ENCODE results near the gene GRID2. TPM values are rescaled to one million over a fixed set of nuclear protein-coding genes. Genes with fewer than 3 reads are reported as not detected.

The GRID2 gene
- total and polyA plus RNA-seq, 12 donors: 0.01 to 0.07 (median 0.07) TPM; not detected in 9

- no peak overlapping the region for H3K4me3 ChIP-seq
- no peaks in the 10 kb centered on the region for H3K36me3 ChIP-seq
- no peak for TF ChIP-seq CTCF (IDR thresholded peaks at IDR 0.05)
- H3K4me1 ChIP-seq: no peaks in the 10 kb centered on the region
- no peaks in the 10 kb centered on the region for H3K9me3 ChIP-seq
- no peak for ATAC-seq
- no peak for DNase-seq
- intact Hi-C loops (cut with DNase I): no loop called here
- H3K27me3 ChIP-seq: no peaks in the 10 kb centered on the region
- no peak overlapping the region for H3K27ac ChIP-seq
- 58 to 66% methylated on average over 2 of the region's 2 CpGs for WGBS, 2 donors
Observed at GRCh38 chr4:93384887-93385286, 1081.1 kb downstream of the GRID2 start.

GRCh38 chr4:93394545-93395081, 1090.8 kb downstream of the GRID2 start:
- TF ChIP-seq CTCF (IDR thresholded peaks at IDR 0.05): no peak
- ATAC-seq: no peak
- WGBS, 2 donors: 76 to 88% methylated on average over 2 of the region's 2 CpGs
- no peaks in the 10 kb centered on the region for H3K4me1 ChIP-seq
- no peaks in the 10 kb centered on the region for H3K9me3 ChIP-seq
- H3K36me3 ChIP-seq: no peaks in the 10 kb centered on the region
- intact Hi-C loops (cut with DNase I): no loop called here
- no peak overlapping the region for H3K27ac ChIP-seq
- H3K4me3 ChIP-seq: no peak overlapping the region
- H3K27me3 ChIP-seq: no peaks in the 10 kb centered on the region
- no peak for DNase-seq

GRCh38 chr4:93396272-93396671, 1092.5 kb downstream of the GRID2 start:
- Histone ChIP-seq H3K36me3 (no peaks in the 10 kb centered on the region), H3K27ac (no peak overlapping the region), H3K4me1 (no peaks in the 10 kb centered on the region), H3K27me3 (no peaks in the 10 kb centered on the region), H3K9me3 (no peaks in the 10 kb centered on the region), H3K4me3 (no peak overlapping the region)
- no peak for DNase-seq
- ATAC-seq: no peak
- 92 to 93% methylated on average over 1 of the region's 1 CpG for WGBS, 2 donors
- no peak for TF ChIP-seq CTCF (IDR thresholded peaks at IDR 0.05)
- intact Hi-C loops (cut with DNase I): no loop called here

GRCh38 chr4:93403571-93403970, 1099.8 kb downstream of the GRID2 start:
- ATAC-seq (no peak), DNase-seq (no peak)
- Histone ChIP-seq H3K27ac (no peak overlapping the region), H3K4me3 (no peak overlapping the region), H3K4me1 (no peaks in the 10 kb centered on the region), H3K36me3 (no peaks in the 10 kb centered on the region), H3K27me3 (no peaks in the 10 kb centered on the region), H3K9me3 (peaks cover 0 to 4% (median 0%) of the 10 kb centered on the region in 11 donors)
- 83 to 88% methylated on average over 1 of the region's 1 CpG for WGBS, 2 donors
- intact Hi-C loops (cut with DNase I): no loop called here
- no peak for TF ChIP-seq CTCF (IDR thresholded peaks at IDR 0.05)

All from heart right ventricle (tissue), 16 donors.